GM12873 (cell line): ENCODE measurements around the gene ZBTB7A.

ENCODE experiments used
- TF ChIP-seq, protein P1 (sequence below): IDR thresholded peaks from 2 replicates; pipeline ENCODE4 v1.5.1; 2012; ENCODE audit warnings: low read depth, mild to moderate bottlenecking, moderate library complexity, low read length, control low read depth; ENCODE audit not compliant: insufficient read depth; ENCODE audit errors: missing control alignments

The ZBTB7A gene

DNA sequence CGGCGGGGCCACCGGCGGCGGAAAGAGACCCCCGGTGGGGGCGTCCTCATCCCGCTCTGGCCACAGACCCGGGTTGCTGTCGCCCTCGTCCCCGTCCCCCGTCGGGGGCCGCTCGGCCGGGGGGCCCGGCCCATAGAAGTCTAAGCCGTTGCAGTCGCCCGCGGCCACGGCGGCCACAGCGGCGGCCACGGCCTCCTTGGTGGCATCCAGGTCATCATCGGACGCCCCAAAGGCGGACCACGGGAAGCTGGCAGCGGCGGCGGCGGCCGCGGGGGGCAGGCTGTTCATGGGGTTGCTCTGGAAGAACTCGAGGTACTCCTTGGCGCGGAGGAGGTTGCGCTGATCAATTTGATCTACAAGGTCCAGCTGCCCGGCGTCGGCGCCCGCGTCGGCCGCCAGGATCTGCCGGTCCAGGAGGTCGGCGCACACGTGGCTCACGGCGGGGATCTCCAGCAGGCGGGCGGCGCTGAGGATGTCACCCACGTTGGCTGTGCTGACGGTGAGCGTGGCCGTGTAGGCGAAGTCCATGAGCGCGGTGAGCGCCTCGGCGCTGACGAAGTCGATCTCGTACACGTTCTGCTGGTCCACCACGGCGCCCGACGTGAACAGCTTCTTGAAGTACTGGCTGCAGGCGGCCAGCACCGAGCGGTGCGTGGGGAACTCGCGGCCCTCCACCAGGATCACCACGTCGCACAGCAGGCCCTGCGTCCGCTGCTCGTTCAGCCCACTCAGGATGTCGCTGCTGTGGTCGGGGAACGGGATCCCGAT is 12.1 kb downstream of the ZBTB7A start:
- TF ChIP-seq, protein P1, sequence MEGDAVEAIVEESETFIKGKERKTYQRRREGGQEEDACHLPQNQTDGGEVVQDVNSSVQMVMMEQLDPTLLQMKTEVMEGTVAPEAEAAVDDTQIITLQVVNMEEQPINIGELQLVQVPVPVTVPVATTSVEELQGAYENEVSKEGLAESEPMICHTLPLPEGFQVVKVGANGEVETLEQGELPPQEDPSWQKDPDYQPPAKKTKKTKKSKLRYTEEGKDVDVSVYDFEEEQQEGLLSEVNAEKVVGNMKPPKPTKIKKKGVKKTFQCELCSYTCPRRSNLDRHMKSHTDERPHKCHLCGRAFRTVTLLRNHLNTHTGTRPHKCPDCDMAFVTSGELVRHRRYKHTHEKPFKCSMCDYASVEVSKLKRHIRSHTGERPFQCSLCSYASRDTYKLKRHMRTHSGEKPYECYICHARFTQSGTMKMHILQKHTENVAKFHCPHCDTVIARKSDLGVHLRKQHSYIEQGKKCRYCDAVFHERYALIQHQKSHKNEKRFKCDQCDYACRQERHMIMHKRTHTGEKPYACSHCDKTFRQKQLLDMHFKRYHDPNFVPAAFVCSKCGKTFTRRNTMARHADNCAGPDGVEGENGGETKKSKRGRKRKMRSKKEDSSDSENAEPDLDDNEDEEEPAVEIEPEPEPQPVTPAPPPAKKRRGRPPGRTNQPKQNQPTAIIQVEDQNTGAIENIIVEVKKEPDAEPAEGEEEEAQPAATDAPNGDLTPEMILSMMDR: no peak

DNA sequence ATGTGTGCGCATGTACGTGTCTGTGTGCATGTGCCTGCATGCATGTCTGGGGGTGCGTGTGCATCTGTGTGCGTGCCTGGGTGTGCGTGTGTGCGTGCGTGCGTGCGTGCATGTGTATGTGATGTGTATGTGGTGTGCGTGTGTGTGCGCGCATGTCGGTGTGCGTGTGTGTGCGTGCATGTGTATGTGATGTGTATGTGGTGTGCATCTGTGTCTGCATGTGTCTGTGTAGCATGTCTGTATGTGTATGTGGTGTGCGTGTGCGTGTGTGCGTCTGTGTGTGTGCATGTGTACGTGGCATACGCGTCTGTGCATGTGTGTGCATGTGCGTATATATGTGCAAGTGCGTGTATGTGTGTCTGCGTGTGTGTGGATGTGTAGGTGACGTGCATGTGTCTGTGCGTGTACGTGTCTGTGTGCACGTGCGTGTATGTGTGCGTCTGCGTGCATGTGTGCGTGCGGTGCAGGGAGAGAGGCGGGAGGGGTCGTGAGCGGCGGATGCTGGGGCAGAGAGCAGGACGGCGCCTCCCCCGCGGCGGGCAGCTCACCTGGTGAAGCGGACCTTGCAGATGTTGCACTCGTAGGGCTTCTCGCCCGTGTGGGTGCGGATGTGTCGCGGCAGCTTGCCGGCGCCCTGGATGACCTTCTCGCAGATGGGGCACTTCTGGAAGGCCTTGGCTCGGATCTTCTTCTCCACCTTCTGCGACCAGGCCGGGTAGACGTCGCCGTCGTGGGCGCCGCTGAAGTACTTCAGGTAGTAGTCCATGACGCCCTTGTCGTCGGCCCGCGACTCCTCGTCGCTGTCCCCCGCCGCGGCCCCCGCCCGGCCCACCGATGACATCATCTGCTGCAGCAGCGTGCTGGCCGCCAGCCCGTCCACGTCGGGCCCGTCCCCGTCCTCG is 13.0 kb downstream of the ZBTB7A start:
- TF ChIP-seq, protein P1: no peak

DNA sequence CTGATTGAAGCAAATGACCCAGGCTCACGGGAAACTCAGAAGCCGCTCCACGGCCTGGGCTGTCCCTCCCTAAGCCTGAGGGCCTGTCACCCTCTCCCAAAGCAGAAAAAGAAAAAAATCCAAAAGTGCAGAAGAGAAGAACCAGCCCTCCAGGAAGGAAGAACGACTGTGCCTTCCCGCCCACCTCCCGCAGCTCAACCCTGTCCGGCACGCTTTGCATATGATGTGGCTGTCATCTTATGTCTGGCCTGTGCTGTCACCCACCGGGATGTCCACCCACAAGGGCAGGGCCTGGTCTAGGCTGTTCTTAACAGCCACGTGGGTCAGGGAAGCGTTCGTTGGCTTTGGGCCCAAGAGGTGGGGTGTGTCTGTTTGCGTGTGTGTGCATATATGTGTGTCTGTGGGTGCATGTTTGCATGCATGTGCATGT is 13.7 kb downstream of the ZBTB7A start:
- TF ChIP-seq, protein P1: no peak

DNA sequence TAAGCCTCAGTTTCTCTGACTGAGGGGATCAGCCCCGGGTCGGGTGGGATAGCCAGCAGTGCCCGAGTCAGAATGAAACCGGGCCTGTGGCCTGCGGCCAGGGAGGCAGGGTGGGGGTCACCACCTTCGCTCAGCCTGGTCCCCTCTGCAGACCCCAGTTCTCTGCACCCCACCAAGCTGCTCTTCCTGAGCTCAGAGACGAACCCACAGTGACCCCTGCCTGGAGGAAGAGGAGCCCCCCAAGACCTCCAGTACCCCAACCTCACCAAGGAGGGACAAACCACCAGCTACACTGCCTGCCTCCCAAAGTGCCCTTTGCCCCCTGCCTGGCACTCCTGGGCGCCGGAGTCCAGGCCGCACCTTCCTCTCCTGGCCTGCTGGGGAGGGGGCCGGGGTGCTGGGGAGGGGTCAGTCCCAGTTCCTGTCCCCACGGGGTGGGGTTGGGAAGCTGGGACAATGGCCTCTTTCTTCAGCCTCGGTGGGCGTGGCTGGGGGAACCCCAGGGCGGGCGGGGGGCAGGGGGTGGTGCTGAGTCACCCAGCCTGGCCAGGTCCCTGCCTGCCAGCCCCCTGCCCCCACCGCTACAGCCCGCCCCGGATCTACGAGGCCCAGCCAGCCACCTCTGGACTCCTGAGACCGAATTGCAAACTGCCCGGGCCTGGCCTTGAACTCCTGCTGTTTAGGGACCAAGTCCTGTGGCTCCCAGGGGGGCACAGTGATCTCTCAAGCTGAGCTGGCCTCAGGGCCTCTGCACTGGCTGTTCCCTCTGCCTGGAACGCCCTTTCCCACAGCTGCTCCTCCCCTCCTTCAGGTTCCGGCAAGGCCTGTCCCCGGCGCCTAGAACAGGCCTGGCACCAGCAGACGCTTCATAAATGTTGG is 14.3 kb downstream of the ZBTB7A start:
- TF ChIP-seq, protein P1: no peak

DNA sequence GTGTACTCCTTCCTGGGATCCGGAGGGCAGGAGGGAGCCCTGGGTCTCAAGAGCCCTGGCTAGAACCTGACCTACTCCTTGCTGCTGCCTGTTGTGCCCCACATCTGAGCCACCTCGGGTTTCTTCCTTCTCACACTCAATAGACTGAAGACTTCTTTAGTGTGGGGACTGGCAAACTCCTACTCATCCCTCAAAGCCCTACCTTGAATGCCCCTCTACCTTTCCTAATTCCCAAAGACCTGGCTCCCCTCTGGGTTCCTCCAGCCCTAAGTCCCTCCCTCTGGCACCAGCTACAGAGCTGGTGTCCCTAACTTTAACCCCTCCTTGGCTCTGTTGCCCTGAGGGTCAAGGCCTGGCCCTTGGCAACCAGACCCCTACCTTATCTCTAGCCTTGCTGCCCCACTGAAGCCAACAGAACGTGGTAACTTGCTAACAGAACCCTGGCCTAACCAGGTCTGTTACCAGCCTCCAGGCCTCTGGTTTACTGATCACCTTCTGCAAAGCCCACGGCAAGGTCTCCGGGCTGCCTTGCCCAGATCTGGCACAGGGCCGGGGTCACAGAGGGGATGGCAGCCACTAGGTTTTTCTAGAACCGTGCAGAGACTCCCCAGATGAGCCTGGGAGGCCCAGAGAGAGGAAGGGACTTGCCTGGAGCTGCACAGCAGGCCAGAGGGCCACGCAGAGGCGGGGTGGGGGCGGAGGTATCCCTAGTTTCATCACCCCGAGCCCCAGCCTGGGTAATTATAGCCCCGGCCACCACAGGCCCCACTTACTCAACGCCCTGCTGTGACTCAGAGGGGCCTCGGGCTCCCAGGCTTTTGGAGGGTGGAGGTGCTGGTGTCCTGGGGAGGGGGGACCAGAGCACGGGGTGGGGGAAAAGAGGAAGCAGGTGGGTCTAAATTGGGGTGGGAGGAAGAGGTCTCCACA is 15.3 kb downstream of the ZBTB7A start:
- TF ChIP-seq, protein P1: no peak

DNA sequence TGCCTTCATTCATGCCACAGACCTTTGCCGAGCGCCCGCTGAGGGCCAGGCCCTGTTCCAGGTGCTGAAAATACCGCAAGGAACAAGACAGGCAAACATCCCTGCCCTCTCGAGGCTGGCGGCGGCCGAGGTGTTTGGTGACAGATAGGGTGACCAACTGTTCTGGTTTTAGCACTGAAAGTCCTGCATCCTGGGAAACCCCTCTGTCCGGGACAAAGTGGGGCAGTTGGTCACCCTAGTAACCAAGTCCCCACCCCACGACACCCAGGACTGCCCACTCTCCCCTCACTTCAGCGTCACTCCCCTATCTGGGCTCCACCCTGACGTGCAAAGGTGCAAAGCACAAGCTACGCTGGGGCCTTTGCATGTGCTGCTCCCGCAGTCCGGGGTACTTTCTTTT is 17.3 kb downstream of the ZBTB7A start:
- TF ChIP-seq, protein P1: no peak
